Sigmoid colon (tissue), 7 donors: ENCODE measurements around the gene CLDN12. TPM values are rescaled to one million over a fixed set of nuclear protein-coding genes. Genes with fewer than 3 reads are reported as not detected.
"Not testable (repeated sequence)": the region's sequence is repeated elsewhere in the genome, so short reads cannot be mapped to it uniquely, and the experiment has no call there.

Source experiments
- DNase-seq: peaks from one replicate; pipeline ENCODE4 v3.0.0-alpha.2; 2019
- H3K27ac ChIP-seq, 4 donors: fragments of 200-600 bp; sonication (generic); one replicate each; pipeline ENCODE4 v1.5.1; 2016 to 2019; ENCODE audit warnings: mild to moderate bottlenecking in 1 of 4
- H3K27me3 ChIP-seq, 3 donors: fragments of 200-600 bp; sonication (generic); one replicate each; pipeline ENCODE4 v1.5.1; 2019; ENCODE audit warnings: mild to moderate bottlenecking in 1 of 3
- H3K36me3 ChIP-seq, 4 donors: fragments of 200-600 bp; sonication (generic); one replicate each; pipeline ENCODE4 v1.5.1; 2016 to 2019
- H3K4me1 ChIP-seq, 4 donors: fragments of 200-600 bp; sonication (generic); one replicate each; pipeline ENCODE4 v1.5.1; 2017 to 2019
- H3K4me3 ChIP-seq, 4 donors: fragments of 200-600 bp; sonication (generic); one replicate each; pipeline ENCODE4 v1.5.1; 2017 to 2019; ENCODE audit warnings: mild to moderate bottlenecking in 2 of 4, moderate library complexity in 1 of 4
- H3K9me3 ChIP-seq, 4 donors: fragments of 200-600 bp in 3 of 4; sonication (generic) in 3 of 4; one replicate each; pipeline versions ENCODE4 v1.5.1 to v1.6.1; 2013 to 2019
- EP300 ChIP-seq, 4 donors: sonication (generic); formaldehyde crosslinking; IDR thresholded peaks; one replicate each; pipeline ENCODE4 v1.6.1; 2017; ENCODE audit warnings: antibody characterized with exemption in 4 of 4
- POLR2A ChIP-seq, 2 donors: fragments of 450-650 bp; IDR thresholded peaks; one replicate each; pipeline ENCODE4 v1.6.1; 2016; ENCODE audit warnings: antibody characterized with exemption in 2 of 2, mild to moderate bottlenecking in 2 of 2, moderate library complexity in 2 of 2
- POLR2AphosphoS5 ChIP-seq, 4 donors: sonication (generic); formaldehyde crosslinking; IDR thresholded peaks; one replicate each; pipeline ENCODE4 v1.6.1; 2017; ENCODE audit warnings: antibody characterized with exemption in 4 of 4
- WGBS, 2 donors: extraction: QIAGEN DNeasy Blood & Tissue Kit; methylation state at CpG; one replicate each; pipeline ENCODE4 v1.1.7; 2013; 5-methylcytosine and 5-hydroxymethylcytosine counted together
- intact Hi-C: fragments of 100-400 bp; cut with DNase I; formaldehyde crosslinking; loops from one replicate; pipeline ENCODE4 v1.15.1; 2023
- polyA plus RNA-seq, 3 donors: library from polyadenylated mRNA; stranded (reverse); fragments of 200-250 nt; gene quantifications; one replicate each; pipeline ENCODE4 v1.2.3, GENCODE V29; 2013
- total RNA-seq, 4 donors: library from RNA; depleted of rRNA; stranded (reverse); fragments of >200 nt; gene quantifications; one replicate each; pipeline ENCODE4 v1.1.0, GENCODE V29; 2016
- TF ChIP-seq, protein P1 (sequence below), 4 experiments: fragments of 450-650 bp in 3 of 4; fragments of 200-600 bp in 1 of 4; IDR thresholded peaks; one replicate each; pipeline ENCODE4 v1.5.1; 2016 to 2019; ENCODE audit warnings: antibody characterized with exemption in 4 of 4, mild to moderate bottlenecking in 3 of 4, moderate library complexity in 2 of 4
- donor health status: healthy with polysubstance abuse.
- donor health status: Bipolar disorder and iron deficiency.
- donor health status: healthy.

Gene CLDN12
- total and polyA plus RNA-seq, 7 donors, result 4.6 to 33.9 (median 22.3) TPM

DNA sequence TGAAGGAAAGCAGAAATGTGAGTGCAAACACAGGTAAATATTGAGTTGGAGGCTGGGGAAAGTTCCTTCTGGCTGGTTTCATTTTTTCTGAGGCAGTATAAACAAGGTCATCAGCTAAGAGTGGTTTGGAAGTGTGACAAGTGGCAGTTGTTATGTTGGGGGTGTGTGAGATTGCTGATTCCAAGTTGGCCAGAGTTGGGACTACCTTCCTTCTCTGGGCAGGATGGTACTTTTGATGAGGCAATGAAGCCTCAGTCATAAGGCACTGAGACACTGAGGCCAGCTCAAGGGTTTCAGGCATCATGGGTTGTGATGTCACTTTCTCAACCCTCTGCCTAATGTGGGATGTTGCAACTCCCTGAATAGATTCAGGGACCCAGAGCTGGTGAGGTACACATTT lies 58.0 kb downstream of the CLDN12 start:
- Histone ChIP-seq H3K4me1 (peaks cover 0 to 5% (median 0%) of the 10 kb centered on the region in 4 donors), H3K27ac (no peak overlapping the region), H3K9me3 (no peaks in the 10 kb centered on the region), H3K27me3 (no peaks in the 10 kb centered on the region), H3K36me3 (no peaks in the 10 kb centered on the region), H3K4me3 (no peak overlapping the region)
- intact Hi-C loops, result no loop called here
- TF ChIP-seq EP300 (IDR thresholded peaks at IDR 0.05) (no peak), POLR2AphosphoS5 (IDR thresholded peaks at IDR 0.05) (no peak), POLR2A (IDR thresholded peaks at IDR 0.05) (no peak)
- TF ChIP-seq, protein P1, sequence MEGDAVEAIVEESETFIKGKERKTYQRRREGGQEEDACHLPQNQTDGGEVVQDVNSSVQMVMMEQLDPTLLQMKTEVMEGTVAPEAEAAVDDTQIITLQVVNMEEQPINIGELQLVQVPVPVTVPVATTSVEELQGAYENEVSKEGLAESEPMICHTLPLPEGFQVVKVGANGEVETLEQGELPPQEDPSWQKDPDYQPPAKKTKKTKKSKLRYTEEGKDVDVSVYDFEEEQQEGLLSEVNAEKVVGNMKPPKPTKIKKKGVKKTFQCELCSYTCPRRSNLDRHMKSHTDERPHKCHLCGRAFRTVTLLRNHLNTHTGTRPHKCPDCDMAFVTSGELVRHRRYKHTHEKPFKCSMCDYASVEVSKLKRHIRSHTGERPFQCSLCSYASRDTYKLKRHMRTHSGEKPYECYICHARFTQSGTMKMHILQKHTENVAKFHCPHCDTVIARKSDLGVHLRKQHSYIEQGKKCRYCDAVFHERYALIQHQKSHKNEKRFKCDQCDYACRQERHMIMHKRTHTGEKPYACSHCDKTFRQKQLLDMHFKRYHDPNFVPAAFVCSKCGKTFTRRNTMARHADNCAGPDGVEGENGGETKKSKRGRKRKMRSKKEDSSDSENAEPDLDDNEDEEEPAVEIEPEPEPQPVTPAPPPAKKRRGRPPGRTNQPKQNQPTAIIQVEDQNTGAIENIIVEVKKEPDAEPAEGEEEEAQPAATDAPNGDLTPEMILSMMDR (IDR thresholded peaks at IDR 0.05), result no peak
- no peak for DNase-seq

DNA sequence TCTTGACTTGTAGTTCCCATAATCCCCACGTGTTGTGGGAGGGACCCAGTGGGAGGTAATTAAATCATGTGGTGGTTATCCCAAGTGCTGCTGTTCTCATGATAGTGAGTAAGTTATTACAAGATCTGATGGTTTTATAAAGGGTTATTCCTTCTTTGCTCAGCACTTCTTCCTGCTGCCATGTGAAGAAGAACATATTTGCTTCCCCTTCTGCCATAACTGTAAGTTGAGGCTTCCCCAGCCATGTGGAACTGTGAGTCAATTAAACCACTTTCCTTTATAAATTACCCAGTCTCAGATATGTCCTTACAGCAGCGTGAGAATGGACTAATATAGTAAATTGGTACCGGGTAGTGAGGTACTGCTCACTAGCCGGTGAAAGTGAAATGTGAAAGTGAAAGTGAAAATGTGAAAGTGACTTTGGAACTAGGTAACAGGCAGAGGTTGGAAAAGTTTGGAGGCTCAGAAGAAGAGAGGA lies 59.9 kb downstream of the CLDN12 start:
- H3K9me3 ChIP-seq, H3K36me3 ChIP-seq, H3K27me3 ChIP-seq, H3K4me1 ChIP-seq, intact Hi-C loops, DNase-seq: not testable (repeated sequence)
- 6 to 38% methylated on average over 4 of the region's 4 CpGs for WGBS, 2 donors
- Histone ChIP-seq H3K4me3 (peak overlapping the region; percentile 5 to 48 (median 36)), H3K27ac (peak overlapping the region; percentile 51 to 72 (median 59))

Other genes starting within 250 kb of the CLDN12 start
- gene STEAP1, start 249.0 kb upstream of the CLDN12 start, total RNA-seq, result 10 to 100 TPM; 13.2 to 15.2 (median 14.6) TPM
- 10 to 100 TPM in 1 of 3 donors, 1 to 10 TPM in 2; 6.2 to 15.6 (median 9.0) TPM for gene STEAP1, start 249.0 kb upstream of the CLDN12 start, polyA plus RNA-seq
- gene STEAP2, start 191.7 kb upstream of the CLDN12 start, total RNA-seq, result 10 to 100 TPM; 22.5 to 32.1 (median 27.6) TPM
- gene STEAP2, start 191.7 kb upstream of the CLDN12 start, polyA plus RNA-seq, result 1 to 10 TPM; 1.4 to 7.4 (median 2.4) TPM
- 10 to 100 TPM in 1 of 4 donors, 1 to 10 TPM in 3; 4.9 to 23.5 (median 7.0) TPM for gene CFAP69, start 158.3 kb upstream of the CLDN12 start, total RNA-seq
- 1 to 10 TPM; 1.0 to 2.1 (median 1.2) TPM for gene CFAP69, start 158.3 kb upstream of the CLDN12 start, polyA plus RNA-seq
- gene FAM237B, start 82.2 kb upstream of the CLDN12 start, total RNA-seq, result not detected
- under 1 TPM in 1 of 3 donors, not detected in 2; 0.01 TPM for gene FAM237B, start 82.2 kb upstream of the CLDN12 start, polyA plus RNA-seq
- gene GTPBP10, start 56.7 kb upstream of the CLDN12 start, total RNA-seq, result 10 to 100 TPM in 3 of 4 donors, 1 to 10 TPM in 1; 9.7 to 16.8 (median 13.3) TPM
- 10 to 100 TPM; 10.8 to 12.3 (median 11.6) TPM for gene GTPBP10, start 56.7 kb upstream of the CLDN12 start, polyA plus RNA-seq
- gene PTTG1IP2, start 66.2 kb downstream of the CLDN12 start, total RNA-seq, result not detected
- not detected for gene PTTG1IP2, start 66.2 kb downstream of the CLDN12 start, polyA plus RNA-seq
- gene CDK14, start 192.9 kb downstream of the CLDN12 start, total RNA-seq, result 10 to 100 TPM; 11.1 to 19.3 (median 16.4) TPM
- gene CDK14, start 192.9 kb downstream of the CLDN12 start, polyA plus RNA-seq, result 1 to 10 TPM in 2 of 3 donors, under 1 TPM in 1; 0.92 to 4.0 (median 2.4) TPM